BJ (cell line): Measurements from ENCODE around the gene KCNH8. TPM values are rescaled to one million over a fixed set of nuclear protein-coding genes. Genes with fewer than 3 reads are reported as not detected.

Source experiments
- CTCF ChIA-PET: fragments of 350-600 bp; formaldehyde crosslinking; extraction: SDS; loops from one replicate; lab custom pipeline; 2021; ENCODE audit warnings: antibody characterized with exemption, inconsistent platforms; lab: Yijun Ruan, JAX
- POLR2A ChIA-PET: fragments of 300-600 bp; sonication (Branson Sonifier 250); formaldehyde crosslinking; extraction: SDS; loops from one replicate; lab custom pipeline; 2021; ENCODE audit warnings: antibody characterized with exemption; lab: Charles Lee
- DNase-seq: peaks from one replicate; pipeline ENCODE4 v3.0.0-alpha.2; 2011; ENCODE audit warnings: low read depth
- H3K27me3 ChIP-seq: 2 replicates; pipeline ENCODE4 v1.6.0; 2011; ENCODE audit warnings: low read length; ENCODE audit not compliant: control insufficient read depth, insufficient read depth
- H3K36me3 ChIP-seq: 2 replicates; pipeline ENCODE4 v1.5.1; 2011; ENCODE audit warnings: low read length; ENCODE audit not compliant: control insufficient read depth, insufficient read depth
- H3K4me3 ChIP-seq: 2 replicates; pipeline ENCODE4 v1.5.1; 2011; ENCODE audit warnings: low read depth, mild to moderate bottlenecking, control low read depth, low read length
- polyA plus RNA-seq: library from polyadenylated mRNA; depleted of rRNA; stranded (reverse); fragments of >200 nt; gene quantifications from 2 replicates; pipeline ENCODE4 v1.2.3, GENCODE V29; 2011
- TF ChIP-seq, protein P1 (sequence below): IDR thresholded peaks from 2 replicates; pipeline ENCODE4 v1.5.1; 2011; ENCODE audit warnings: low read depth, mild to moderate bottlenecking, control low read depth, inconsistent platforms, low read length, moderate library complexity; ENCODE audit not compliant: insufficient read depth

Gene KCNH8
- polyA plus RNA-seq, 1 experiment, result 0.02 TPM

DNA sequence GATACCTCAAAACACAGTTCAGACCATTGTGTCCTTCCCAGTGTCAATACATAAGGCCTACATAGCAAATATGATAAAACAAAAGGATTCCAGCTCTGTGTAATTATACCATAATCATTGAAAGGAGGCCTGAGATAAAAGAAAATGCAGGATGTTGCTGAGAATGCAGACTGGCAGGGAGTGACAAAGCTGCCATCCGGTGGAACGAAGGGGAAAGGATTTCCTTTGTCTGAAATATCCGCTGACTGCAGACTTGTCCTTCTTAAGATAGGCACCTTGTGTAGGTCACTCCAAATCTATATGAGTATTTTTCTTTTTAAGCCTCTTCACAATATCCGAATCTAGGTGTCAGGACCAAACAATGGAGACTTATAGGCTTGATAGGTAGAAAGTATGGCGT lies 108.0 kb downstream of the KCNH8 start:
- no peaks in the 10 kb centered on the region for H3K36me3 ChIP-seq
- DNase-seq, result no peak
- CTCF ChIA-PET, result no interaction called here
- H3K4me3 ChIP-seq, result no peak overlapping the region
- H3K27me3 ChIP-seq, result no peaks in the 10 kb centered on the region
- POLR2A ChIA-PET, result no interaction called here
- TF ChIP-seq, protein P1, sequence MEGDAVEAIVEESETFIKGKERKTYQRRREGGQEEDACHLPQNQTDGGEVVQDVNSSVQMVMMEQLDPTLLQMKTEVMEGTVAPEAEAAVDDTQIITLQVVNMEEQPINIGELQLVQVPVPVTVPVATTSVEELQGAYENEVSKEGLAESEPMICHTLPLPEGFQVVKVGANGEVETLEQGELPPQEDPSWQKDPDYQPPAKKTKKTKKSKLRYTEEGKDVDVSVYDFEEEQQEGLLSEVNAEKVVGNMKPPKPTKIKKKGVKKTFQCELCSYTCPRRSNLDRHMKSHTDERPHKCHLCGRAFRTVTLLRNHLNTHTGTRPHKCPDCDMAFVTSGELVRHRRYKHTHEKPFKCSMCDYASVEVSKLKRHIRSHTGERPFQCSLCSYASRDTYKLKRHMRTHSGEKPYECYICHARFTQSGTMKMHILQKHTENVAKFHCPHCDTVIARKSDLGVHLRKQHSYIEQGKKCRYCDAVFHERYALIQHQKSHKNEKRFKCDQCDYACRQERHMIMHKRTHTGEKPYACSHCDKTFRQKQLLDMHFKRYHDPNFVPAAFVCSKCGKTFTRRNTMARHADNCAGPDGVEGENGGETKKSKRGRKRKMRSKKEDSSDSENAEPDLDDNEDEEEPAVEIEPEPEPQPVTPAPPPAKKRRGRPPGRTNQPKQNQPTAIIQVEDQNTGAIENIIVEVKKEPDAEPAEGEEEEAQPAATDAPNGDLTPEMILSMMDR, result no peak

DNA sequence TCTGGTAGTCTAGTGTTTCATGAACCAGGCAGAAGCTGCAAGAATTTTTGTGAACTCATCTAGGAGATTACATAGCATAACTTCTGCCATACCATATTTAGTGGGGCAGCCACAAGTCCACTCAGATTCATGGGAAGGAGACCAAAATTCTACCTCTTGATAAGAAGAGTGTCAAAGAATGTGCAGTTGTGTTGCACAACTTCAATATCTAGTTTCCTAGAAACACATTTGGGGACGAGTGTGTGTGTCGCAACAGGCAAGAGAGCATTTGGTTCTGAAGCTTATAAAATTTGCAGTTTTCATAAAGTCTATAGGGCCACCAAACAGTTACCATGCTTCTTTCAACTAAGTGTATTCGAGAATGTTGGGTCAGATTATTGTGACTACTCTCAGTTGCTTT lies 115.3 kb downstream of the KCNH8 start:
- CTCF ChIA-PET, result no interaction called here
- no peak for DNase-seq
- TF ChIP-seq, protein P1, result no peak
- POLR2A ChIA-PET, result no interaction called here
- no peaks in the 10 kb centered on the region for H3K27me3 ChIP-seq
- no peaks in the 10 kb centered on the region for H3K36me3 ChIP-seq
- H3K4me3 ChIP-seq, result no peak overlapping the region

DNA sequence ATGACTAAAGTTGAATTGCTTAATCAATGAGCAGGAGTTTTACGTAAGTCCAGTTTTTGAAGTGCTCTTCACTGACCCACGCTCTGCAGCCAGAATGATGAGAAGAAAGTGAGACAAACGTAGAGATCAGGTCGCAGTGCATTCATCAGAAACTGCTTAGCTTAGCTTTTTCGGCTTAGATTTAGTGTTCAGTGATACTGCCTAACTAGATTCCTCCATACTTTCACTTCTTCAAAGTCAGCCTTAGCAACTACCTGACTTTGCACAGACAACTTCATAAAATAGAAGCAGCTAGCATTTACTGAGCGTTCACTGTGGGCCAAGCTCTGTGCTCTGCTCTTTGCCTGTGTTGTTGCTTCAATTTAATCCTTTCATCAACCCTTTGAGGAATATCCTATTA lies 116.1 kb downstream of the KCNH8 start:
- H3K36me3 ChIP-seq, result no peaks in the 10 kb centered on the region
- H3K27me3 ChIP-seq, result no peaks in the 10 kb centered on the region
- TF ChIP-seq, protein P1, result no peak
- POLR2A ChIA-PET, result no interaction called here
- CTCF ChIA-PET, result no interaction called here
- H3K4me3 ChIP-seq, result no peak overlapping the region
- no peak for DNase-seq

DNA sequence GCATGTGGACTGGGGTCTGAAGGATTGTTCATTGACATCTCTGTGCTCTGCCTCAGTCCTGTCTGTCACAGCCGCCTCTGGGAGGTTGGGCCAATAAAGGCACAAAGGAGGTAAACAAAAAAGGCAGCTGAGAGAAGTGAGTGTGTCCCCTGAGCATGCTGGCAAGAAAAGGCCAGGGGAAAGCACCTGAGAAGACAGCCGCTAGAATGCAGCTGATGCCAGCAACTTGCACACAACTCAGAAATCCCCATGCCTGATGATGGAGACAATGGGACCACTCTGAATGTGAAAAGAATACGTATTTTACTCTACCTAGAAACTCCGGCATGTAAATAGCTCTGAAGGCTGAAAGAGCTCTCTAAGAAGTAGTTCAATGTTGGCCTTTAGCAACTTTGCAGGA lies 118.7 kb downstream of the KCNH8 start:
- ChIA-PET POLR2A (no interaction called here), CTCF (no interaction called here)
- Histone ChIP-seq H3K36me3 (no peaks in the 10 kb centered on the region), H3K4me3 (no peak overlapping the region), H3K27me3 (no peaks in the 10 kb centered on the region)
- no peak for DNase-seq
- TF ChIP-seq, protein P1, result no peak

DNA sequence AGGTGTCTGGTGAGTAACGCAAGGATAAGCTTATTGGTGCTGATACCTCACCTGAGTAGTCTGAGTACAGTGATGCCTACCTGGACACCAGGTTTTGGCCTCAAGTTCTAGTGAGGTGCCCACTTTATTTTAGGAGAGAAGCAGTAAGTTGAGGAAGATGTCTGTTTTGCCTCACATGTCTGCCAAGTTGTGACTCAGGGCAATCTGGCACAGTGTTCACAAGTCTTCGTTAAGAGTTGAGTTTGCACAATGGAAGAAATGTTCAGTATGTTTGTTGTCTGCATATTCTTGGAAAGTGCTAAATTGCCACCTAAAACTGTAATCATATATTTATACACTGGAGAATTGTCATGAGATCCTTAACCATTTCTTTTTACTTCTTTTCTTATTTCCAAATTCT lies 122.2 kb downstream of the KCNH8 start:
- no peak for DNase-seq
- CTCF ChIA-PET, result no interaction called here
- Histone ChIP-seq H3K4me3 (no peak overlapping the region), H3K27me3 (no peaks in the 10 kb centered on the region), H3K36me3 (no peaks in the 10 kb centered on the region)
- TF ChIP-seq, protein P1, result no peak
- POLR2A ChIA-PET, result no interaction called here
